Cerebellar nuclear complex (tissue), 1 donor: ENCODE measurements around the gene NUFIP2.
"Not testable (repeated sequence)": the region's sequence is repeated elsewhere in the genome, so short reads cannot be mapped to it uniquely, and the experiment has no call there.

Experiments
- DNase-seq, 2 experiments: peaks; one replicate each; lab custom pipeline; 2025; lab: John Stamatoyannopoulos, UW

The NUFIP2 gene

DNA sequence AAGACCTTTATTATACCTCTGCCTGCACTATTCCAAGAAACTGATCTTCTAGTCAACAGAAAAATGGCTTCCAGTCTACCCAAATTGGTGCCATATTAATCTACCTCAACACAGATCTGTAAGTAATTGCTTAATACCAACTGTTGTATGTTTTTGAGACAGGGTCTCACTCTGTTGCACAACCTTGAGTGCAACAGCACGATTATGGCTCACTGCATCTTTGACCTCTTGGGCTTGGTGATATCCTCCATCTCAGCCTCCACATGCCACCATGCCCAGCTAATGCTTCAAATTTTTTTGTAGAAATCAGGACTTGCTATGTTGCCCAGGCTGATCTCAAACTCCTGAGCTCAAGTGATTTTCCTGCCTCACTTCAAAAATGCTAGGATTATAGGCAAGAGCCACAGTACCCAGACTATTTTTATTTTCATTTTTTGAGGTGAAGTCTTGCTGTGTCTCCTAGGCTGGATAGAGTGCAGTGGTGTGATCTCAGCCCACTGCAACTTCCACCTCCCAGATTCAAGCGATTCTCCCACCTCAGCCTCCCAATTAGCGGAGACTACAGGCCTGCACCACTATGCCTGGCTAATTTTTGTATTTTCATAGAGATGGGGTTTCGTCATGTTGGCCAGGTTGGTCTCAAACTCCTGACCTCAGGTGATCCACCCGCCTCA is 14.4 kb downstream of the NUFIP2 start:
- no peak for DNase-seq

DNA sequence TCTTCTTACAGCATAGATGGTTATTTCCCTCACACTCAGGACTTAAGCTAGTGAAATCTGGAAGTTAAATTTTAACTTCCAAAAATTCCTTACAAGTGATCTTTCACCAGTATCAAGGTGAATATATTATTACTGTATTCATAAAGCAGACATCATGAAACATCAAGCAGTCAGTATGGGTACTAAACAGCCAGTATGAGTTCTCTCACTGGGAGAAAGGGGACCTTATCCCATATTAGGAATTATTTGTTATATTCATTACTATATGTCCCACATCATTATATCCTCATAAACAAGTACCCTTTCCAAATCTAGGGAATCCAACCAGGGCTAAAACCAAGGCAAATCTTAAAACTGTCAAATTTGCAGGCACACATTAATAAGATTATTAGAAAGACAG is 15.3 kb downstream of the NUFIP2 start:
- no peak for DNase-seq

DNA sequence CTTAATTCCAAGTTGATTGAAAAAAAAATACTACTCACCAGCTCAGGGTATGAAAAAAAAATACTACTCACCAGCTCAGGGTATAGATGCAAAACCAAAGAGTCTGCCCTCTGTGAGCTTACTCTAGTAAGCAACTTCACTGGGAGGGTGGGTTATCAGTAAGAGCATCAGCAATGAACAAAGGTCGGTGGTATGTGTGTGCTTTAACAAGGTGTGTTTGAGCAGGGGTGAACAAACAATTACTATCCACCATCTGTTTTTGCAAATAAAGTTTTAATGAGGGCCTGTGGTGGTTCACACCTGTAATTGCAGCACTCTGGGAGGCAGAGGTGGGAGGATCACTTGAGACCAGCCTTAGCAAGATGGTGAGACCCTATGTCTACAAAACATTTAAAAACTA is 20.0 kb downstream of the NUFIP2 start:
- DNase-seq: no peak

DNA sequence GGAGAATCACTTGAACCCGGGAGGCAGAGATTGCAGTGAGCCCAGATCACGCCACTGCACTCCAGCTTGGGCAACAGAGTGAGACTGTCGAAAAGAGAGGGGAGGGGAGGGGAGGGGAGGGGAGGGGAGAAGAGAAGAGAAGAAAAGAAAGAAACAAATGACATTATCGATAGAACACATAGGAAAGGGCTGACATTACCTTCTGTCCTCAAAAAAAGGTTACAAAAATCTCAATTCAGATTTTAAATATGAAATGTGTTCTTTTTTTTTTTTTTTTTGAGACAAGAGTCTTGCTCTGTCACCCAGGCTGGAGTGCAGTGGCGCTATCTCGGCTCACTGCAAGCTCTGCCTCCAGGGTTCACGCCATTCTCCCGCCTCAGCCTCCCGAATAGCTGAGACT is 22.0 kb downstream of the NUFIP2 start:
- not testable (repeated sequence) for DNase-seq

DNA sequence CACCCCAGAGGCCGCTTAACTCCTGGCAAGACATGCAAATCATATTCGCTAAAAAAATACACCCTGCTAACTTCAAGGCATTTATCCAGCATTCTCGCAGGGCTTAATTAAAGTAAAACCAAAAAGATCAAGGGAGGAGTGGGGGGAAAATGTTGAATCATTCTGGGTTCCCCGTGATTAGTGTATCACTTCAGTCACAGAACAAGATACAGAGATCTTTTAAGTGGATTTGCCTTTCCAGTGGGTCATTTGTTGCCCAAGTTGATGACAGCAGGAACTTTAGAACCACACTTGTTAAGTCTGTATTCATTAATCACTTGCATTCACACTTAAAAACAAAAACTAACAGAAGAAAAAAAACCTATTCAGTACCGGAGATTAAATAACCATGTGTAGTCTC is 30.0 kb downstream of the NUFIP2 start:
- DNase-seq: no peak

DNA sequence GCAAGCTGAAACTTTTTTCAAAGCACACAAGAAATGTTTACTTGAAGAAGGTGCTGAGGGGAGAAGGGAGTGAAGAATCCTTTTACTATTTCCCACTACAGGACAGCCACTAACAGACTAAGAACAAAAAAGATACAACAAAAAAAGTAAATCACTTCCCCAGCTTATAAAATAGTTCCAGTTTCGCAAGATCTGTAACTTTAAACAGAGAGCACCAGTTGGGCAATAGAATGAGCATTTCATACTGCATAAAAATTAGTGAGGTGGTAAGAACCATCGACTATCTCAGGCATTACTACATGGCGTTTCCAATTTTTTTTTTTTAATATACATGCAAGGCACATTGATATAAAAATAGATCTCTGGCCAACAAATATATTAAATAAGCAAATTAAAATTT is 36.2 kb downstream of the NUFIP2 start:
- no peak for DNase-seq

DNA sequence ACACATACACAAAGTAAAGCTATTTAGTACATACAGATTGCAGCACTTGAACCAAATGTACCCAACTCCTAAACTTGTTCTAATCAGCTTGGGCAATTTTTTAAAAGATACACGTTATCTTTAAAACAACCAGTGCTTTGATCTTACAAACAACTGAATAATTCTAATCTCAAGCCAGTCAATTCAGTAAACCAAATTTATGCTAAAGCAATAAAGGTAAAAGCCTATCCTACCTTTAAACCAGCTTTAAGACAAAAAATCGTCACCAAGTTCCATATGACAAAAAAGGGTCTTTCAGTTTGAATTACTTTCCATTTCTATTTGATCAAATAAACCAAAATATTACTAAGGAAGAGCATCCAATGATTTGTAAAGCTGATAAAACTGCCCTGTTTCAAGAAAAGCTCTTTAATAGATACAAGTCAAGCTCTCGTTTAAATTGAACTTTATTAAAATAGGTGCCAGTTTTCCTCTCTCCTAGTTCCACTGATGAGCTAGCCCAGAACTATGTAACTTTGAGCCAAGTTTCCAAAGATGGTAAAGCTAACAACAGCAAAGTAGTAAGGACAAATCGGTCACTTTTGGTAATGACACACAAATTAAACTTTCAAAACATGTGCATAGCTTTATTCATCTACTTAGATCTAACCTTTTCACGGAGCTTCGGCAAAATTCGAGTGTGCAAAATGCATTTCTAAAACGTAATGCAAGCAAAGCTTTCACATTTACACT is 37.0 kb downstream of the NUFIP2 start:
- DNase-seq: no peak

DNA sequence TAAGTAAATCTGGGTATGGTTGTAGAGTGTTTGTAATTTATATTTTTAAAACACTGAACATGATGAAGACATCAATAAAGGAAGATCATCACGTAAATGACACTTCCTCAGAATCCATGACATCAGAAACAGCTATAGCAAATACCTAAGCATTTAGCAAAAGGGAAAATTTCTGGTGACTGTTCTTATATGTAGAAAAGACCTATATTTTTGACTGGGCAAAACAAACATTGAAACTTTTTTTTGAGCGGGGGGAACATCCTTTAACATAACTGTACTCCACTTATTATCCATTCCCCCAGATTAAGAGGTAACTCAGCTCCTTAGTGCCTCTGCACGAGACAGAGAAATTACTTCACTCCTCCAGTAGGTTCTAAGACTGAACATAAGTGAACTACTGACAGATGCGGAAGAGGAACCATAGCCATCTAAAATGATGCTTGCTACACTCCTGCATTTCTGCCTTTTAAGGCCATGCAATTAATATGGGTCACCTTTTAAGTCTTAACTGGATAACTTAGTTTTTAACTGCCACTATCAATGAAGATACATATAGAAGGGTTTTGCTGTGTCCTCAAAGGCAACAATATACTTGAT is 37.9 kb downstream of the NUFIP2 start:
- no peak for DNase-seq

DNA sequence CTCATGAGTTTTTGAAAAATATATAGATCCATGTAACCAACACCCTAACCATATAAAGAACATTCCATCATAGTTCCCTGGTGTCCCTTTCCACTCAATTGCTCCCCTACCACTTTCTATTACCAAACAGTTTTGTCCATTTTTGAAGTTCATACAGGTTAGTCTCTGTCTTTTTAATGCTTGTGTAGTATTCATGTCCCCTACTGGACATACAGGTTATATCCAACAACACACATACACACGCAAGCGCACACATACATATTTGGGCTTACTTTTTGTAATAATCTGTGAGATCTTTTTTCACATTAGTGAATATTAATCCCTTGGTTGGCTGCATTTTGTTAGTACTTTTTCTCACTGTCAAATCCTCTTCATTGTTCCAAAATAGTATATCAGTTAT is 40.9 kb downstream of the NUFIP2 start:
- DNase-seq: no peak

DNA sequence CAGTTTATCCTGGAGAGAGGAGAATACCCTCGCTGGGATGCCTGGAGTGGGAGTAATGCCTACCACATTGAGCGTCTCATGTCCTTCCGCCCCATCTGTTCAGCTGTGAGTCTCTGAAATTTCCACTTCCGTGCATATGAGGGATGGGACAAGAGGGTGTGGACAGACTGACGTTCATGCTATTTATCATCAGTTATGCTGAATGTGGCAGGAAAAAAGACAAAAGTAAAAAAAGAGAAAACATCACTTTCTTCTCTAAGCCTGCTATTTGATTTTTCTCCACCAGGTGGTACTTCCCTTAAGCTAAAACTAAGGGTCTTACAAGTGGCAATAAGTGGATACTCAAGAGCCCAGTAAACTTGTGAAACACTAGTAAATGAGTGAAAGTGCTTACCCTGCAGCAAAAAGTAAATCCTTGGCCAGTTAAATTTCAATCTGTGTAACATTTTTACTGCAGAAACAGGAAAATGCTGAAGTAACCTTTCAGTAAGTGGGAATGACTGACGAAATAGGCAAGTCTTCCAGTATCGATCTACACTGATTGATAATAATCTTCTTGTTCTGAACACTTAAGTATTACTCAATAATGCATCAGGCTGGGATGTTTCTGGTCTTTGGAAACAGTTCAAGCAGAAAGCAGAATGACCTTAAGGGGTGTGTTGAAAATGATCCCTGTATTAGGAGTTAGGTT is 41.7 kb downstream of the NUFIP2 start:
- DNase-seq: no peak

DNA sequence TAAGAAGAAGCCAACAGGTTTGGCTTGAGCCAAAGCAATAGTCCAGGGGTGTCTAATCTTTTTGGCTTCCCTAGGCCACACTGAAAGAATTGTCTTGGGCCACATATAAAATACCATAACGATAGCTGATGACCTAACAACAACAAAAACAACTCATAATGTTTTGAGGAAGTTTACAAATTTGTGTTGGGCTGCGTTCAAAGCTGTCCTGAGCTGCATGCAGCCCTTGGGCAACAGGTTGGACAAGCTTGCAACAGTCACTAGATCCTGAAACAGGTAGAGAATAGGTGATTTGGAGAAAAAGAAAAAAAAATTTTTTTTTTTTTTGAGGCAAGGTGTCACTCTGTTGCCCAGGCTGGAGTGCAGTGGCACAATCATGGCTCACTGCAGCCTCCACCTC is 42.8 kb downstream of the NUFIP2 start:
- no peak for DNase-seq

DNA sequence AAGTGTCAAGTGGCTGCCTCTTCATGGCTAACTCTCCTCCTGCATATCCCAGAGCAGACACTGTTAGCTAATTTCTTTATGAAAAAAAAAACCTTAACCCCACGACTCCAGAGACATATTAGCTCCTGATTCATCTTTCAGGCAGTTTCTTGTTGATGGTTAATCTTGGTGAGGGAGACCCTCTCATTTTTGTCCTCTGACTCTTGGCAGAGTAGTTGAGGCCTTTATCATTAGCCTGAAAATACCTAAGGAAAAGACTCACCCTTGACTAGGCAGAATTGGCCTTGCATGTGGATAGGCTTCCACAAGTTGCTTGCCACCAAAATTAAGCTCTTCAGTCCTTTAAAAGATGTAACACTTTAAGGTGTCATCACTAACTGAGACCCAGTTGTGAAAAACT is 43.3 kb downstream of the NUFIP2 start:
- DNase-seq: no peak

DNA sequence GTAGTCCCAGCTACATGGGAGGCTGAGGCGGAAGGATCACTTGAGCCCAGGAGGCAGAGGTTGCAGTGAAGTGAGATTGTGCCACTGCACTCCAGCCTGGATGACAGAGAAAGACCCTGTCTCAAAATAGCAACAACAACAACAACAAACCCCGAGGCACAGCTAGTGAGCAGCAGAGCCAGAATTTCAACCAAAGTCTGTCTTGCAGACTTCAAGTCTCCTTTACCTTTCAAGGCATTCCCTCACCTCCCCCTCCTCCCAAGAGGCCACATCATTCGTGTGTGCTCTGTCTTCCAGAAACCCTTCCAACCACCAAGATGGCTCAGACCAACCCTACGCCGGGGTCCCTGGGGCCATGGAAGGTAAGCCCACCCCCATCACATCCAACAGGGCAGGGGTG is 45.1 kb downstream of the NUFIP2 start:
- no peak for DNase-seq

DNA sequence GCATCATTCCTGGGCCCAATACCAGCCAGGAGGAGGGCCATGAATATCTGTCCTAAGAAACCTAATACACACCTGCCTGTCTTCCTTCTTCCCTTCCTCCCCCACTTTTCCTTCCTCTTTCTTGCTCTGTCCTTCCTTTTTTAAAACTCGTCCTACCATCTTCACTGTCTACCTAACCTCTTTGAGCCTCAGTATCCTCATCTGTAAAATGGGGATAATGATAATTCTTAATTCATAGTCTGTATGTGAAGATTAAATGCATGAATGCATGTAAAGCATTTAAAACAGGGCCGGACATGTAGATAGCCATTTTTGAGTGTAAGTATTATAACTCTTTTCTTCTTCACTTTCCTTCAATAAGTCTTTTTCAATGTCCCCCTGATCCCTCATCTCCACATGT is 46.7 kb downstream of the NUFIP2 start:
- DNase-seq: no peak

DNA sequence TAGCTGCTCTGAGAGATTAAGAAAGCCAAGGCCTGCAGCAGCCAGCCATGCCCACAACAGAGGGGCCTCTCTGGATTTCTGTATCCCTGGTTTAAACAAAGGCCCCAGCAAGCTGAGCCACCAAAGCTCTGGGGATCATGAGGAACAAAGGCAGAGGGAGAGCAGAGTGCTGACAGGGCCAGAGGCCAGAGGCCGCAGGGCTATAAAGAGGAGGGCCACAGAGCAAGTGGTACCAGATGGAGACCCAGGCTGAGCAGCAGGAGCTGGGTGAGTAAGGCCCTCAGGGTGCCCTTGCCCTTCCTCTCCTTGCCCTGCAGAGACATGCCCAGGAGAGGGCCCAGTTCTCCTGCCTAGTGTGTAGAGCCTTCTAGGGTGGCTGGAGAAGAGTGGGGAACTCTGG is 47.3 kb downstream of the NUFIP2 start, which contains the start of gene CRYBA1:
TSS of gene CRYBA1 (plus strand) at position 232 of the 400 bp plus-strand sequence. CDS start at position 237, 5 bp downstream.
- DNase-seq: no peak

DNA sequence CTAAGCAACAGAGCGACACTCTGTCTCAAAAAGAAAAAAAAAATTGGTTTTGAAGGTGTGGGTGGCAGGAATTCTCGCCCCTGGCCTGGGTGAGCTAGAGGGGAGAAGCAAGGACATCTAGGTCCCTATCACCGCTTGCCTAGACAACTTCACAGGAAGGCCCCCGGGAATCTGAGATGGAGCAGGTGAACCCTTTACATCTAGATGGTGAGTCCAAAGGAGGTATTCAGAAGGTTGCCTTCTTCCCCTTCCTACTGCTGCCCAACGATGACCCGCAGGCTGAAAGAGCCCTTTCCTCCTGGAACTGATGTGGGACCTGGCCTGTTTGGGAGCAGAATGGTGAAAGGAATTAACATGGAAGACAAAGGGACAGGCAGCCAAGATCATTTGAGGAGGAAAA is 48.5 kb downstream of the NUFIP2 start:
- no peak for DNase-seq

DNA sequence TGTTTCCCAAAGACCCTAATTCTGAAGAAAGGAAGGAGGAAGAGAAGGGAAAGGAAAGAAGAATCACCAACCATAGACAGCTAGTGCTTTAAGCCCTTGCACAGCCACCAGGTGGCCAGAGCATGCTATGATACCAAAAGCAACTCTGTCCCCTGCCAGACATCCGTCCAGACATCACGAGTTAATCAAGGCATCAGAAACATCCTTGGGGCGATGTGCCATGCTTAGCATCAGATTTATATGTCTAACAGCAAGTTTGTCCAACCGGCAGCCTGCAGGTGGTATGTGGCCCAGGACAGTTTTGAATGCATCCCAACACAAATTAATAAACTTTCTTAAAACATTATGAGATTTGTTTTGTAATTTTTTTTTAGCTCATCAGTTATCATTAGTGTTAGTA is 50.2 kb downstream of the NUFIP2 start:
- DNase-seq: no peak

DNA sequence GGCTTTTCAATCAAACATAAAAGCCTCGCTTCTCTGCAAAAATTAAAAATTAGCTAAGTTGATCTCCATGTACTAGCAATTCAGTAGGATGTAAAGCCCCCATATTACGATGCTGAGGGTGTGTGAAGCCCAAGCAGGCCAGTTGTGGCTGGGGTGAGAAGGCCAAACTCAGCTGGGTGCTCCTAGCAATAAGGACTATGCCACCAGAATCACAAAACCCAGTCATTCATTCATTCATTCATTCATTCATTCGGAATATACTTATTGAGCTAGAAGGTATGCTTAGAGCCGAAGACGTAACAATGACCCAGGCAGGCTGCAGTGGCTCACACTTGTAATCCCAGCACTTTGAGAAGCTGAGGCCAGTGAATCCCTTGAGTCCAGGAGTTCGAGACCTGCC is 51.2 kb downstream of the NUFIP2 start:
- no peak for DNase-seq

DNA sequence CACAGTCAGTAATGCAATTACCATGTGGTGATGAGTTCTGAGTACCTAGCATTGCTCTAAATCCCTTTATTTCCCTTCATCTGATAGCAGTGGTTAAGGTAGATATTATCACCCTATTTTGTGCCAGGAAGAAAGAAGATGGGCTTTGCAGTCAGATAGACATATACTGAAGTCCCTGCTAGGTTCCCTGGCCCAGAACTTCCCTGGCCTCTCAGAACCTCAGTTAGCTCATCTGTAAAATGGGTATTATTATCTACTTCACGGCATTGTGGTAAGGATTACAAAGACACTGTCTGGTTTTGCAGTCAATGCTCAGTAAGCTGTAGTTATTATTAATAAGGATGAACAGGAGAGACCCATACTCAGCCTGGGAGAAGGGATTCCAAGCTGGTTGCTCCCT is 51.9 kb downstream of the NUFIP2 start:
- DNase-seq: no peak

DNA sequence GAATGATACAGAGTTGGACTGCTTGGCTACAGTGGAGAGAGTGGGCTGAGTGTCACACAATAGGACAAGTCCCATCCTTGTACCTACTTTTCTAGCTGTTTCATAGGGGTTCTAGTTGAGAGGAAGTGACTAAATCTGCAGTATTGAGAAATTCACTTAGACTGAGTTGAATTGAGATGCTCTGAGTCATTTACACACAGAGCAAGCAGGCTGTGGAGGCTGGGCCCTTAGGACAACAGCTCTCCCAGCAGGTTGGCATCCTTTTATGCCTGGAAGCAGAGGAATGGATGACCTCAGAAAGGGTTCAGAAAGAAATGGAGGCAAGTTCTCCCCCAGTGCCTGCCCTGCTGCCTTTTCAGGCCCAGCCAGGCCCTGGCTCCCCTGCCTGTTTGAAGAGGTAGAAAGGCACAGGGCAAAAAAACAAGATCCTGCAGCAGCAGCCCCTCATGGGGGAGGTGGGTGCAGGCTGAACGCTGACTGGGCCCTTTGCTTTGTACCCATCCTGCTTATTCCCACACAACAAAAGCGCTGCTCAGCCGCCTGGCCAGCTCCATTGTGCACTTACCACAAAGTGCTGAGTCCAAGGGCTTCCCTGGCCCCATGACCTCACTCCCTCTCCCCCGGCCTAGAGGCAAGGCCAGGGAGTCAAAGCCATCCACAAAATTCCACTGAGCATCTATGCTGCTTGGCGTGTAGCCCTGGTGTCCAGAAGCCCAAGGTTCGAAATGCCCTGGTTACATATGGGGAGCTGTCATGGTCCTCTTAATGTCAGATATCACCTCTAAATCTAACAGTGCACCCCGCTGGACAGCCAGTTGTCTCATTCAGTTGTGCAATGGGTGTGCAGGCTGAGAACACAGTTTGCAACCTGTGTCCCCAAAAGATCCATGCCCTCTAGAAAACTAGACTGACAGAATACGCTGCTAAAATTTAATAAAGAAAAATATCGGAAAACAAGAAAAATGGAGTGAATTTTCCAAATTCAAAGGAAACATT is 52.7 kb downstream of the NUFIP2 start:
- no peak for DNase-seq

DNA sequence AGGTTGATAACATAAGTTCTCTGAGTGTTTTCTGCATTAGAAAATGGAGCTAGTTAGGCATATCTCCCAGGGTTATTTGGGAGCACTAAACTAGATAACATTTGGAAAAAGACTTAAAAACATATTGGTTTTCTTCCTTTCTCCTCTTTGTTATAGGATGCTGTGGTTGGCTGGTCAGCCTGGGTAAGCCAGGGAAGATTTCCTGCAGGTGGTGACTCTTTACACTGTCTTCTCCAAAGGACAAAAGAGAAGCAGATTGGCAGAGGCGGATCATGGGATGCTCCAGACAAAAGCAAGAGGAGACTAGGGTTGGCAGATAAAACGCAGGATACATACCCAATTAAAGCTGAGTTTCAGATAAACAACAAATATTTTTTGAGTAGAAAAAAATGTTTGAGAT is 53.5 kb downstream of the NUFIP2 start:
- DNase-seq: no peak
